Smooth muscle cell (in vitro differentiated cells): Measurements from ENCODE around the gene NFE2L3. TPM values are rescaled to one million over a fixed set of nuclear protein-coding genes. Genes with fewer than 3 reads are reported as not detected.

ENCODE experiments used
- DNase-seq: peaks from one replicate; lab custom pipeline; 2025; ENCODE audit not compliant: unreplicated experiment; lab: John Stamatoyannopoulos, UW
- H2AFZ ChIP-seq: fragments of 200-600 bp; sonication (generic); 2 replicates; pipeline ENCODE4 v1.6.0; 2016; ENCODE audit warnings: antibody characterized with exemption, low read depth, mild to moderate bottlenecking
- H3F3A ChIP-seq: fragments of 200-600 bp; sonication (generic); 2 replicates; pipeline ENCODE4 v1.6.0; 2017; ENCODE audit warnings: antibody characterized with exemption, low read depth
- H3K27ac ChIP-seq: fragments of 200-600 bp; sonication (generic); 2 replicates; pipeline ENCODE4 v1.5.1; 2016; ENCODE audit warnings: low read depth, mild to moderate bottlenecking
- H3K27me3 ChIP-seq: fragments of 200-600 bp; sonication (generic); 2 replicates; pipeline ENCODE4 v1.6.1; 2016; ENCODE audit warnings: low read depth, mild to moderate bottlenecking
- H3K36me3 ChIP-seq: fragments of 200-600 bp; sonication (generic); 2 replicates; pipeline ENCODE4 v1.5.1; 2016; ENCODE audit warnings: low read depth
- H3K4me1 ChIP-seq: fragments of 200-600 bp; sonication (generic); 2 replicates; pipeline ENCODE4 v1.5.1; 2016; ENCODE audit warnings: low read depth
- H3K4me2 ChIP-seq: fragments of 200-600 bp; sonication (generic); 2 replicates; pipeline ENCODE4 v1.6.0; 2016; ENCODE audit warnings: mild to moderate bottlenecking
- H3K4me3 ChIP-seq: fragments of 200-600 bp; sonication (generic); 2 replicates; pipeline ENCODE4 v1.5.1; 2016; ENCODE audit warnings: mild to moderate bottlenecking
- H3K79me2 ChIP-seq: fragments of 200-600 bp; sonication (generic); 2 replicates; pipeline ENCODE4 v1.6.0; 2016; ENCODE audit warnings: low read depth, mild to moderate bottlenecking
- H3K9ac ChIP-seq: fragments of 200-600 bp; sonication (generic); 2 replicates; pipeline ENCODE4 v1.6.0; 2016; ENCODE audit warnings: low read depth
- H3K9me3 ChIP-seq: fragments of 200-600 bp; sonication (generic); replicated peaks from 2 replicates; pipeline ENCODE4 v1.5.1; 2016; ENCODE audit warnings: low read depth
- H4K20me1 ChIP-seq: fragments of 200-600 bp; sonication (generic); 2 replicates; pipeline ENCODE4 v1.6.0; 2016; ENCODE audit warnings: low read depth
- CTCF ChIP-seq: fragments of 200-600 bp; sonication (generic); IDR thresholded peaks from 2 replicates; pipeline ENCODE4 v1.5.1; 2017; ENCODE audit warnings: borderline replicate concordance, mild to moderate bottlenecking, antibody characterized with exemption; ENCODE audit not compliant: insufficient read depth, poor library complexity, severe bottlenecking
- WGBS: methylation state at CpG from one replicate; pipeline ENCODE4 v1.1.7; 2016; ENCODE audit warnings: low lambda C conversion rate; 5-methylcytosine and 5-hydroxymethylcytosine counted together
- polyA plus RNA-seq: library from polyadenylated mRNA; unstranded; fragments of >200 nt; fragmentation: Nextera tagmentation; extraction: Ambion mirVana; gene quantifications from 2 replicates; pipeline ENCODE4 v1.2.1, GENCODE V29; 2016
- total RNA-seq: library from RNA; depleted of rRNA; stranded (reverse); fragments of >200 nt; gene quantifications from 2 replicates; pipeline ENCODE4 v1.2.3, GENCODE V29; 2014

Gene NFE2L3
- total and polyA plus RNA-seq, 2 experiments from 2014 or later = 2.4 to 5.5 TPM

GRCh38 chr7:26105931-26106330 lies 46.1 kb upstream of the NFE2L3 start:
- Histone ChIP-seq H2AFZ (no peak overlapping the region), H3K4me1 (peaks cover 11% of the 10 kb centered on the region), H3K9me3 (no peaks in the 10 kb centered on the region), H3K36me3 (no peaks in the 10 kb centered on the region), H3K79me2 (no peaks in the 10 kb centered on the region), H3K4me3 (no peak overlapping the region), H3F3A (no peaks in the 10 kb centered on the region), H3K4me2 (no peak overlapping the region), H3K27ac (no peak overlapping the region), H3K27me3 (no peaks in the 10 kb centered on the region), H3K9ac (no peak overlapping the region), H4K20me1 (no peaks in the 10 kb centered on the region)
- WGBS = 93% methylated on average over 11 of the region's 11 CpGs
- TF ChIP-seq CTCF = no peak
- DNase-seq = no peak

GRCh38 chr7:26112203-26112740 lies 39.7 kb upstream of the NFE2L3 start:
- no peaks in the 10 kb centered on the region for H3K27me3 ChIP-seq
- H4K20me1 ChIP-seq = no peaks in the 10 kb centered on the region
- H3K4me1 ChIP-seq = no peaks in the 10 kb centered on the region
- H3K9ac ChIP-seq = no peak overlapping the region
- no peak for DNase-seq
- no peak overlapping the region for H3K4me2 ChIP-seq
- H3K27ac ChIP-seq = no peak overlapping the region
- H3K4me3 ChIP-seq = no peak overlapping the region
- no peaks in the 10 kb centered on the region for H3K79me2 ChIP-seq
- TF ChIP-seq CTCF = no peak
- H3K36me3 ChIP-seq = no peaks in the 10 kb centered on the region
- no peaks in the 10 kb centered on the region for H3F3A ChIP-seq
- H3K9me3 ChIP-seq = no peaks in the 10 kb centered on the region
- no peak overlapping the region for H2AFZ ChIP-seq
- 94% methylated on average over 6 of the region's 6 CpGs for WGBS

- 75% methylated on average over 5 of the region's 5 CpGs for WGBS
- Histone ChIP-seq H4K20me1 (no peaks in the 10 kb centered on the region), H3K4me1 (no peaks in the 10 kb centered on the region), H3F3A (no peaks in the 10 kb centered on the region), H3K9ac (no peak overlapping the region), H3K4me3 (no peak overlapping the region), H3K9me3 (no peaks in the 10 kb centered on the region), H2AFZ (no peak overlapping the region), H3K27me3 (no peaks in the 10 kb centered on the region), H3K36me3 (no peaks in the 10 kb centered on the region), H3K4me2 (no peak overlapping the region), H3K79me2 (no peaks in the 10 kb centered on the region), H3K27ac (no peak overlapping the region)
- DNase-seq = no peak
- no peak for TF ChIP-seq CTCF
These were observed 36.3 kb upstream of the NFE2L3 start for GRCh38 chr7:26115650-26116049.

- no peaks in the 10 kb centered on the region for H3F3A ChIP-seq
- H3K36me3 ChIP-seq = no peaks in the 10 kb centered on the region
- H4K20me1 ChIP-seq = no peaks in the 10 kb centered on the region
- no peak overlapping the region for H3K4me2 ChIP-seq
- no peaks in the 10 kb centered on the region for H3K9me3 ChIP-seq
- H3K4me3 ChIP-seq = no peak overlapping the region
- TF ChIP-seq CTCF = no peak
- no peaks in the 10 kb centered on the region for H3K79me2 ChIP-seq
- no peak for DNase-seq
- no peaks in the 10 kb centered on the region for H3K27me3 ChIP-seq
- WGBS = 80% methylated on average over 7 of the region's 7 CpGs
- no peak overlapping the region for H2AFZ ChIP-seq
- H3K27ac ChIP-seq = no peak overlapping the region
- no peaks in the 10 kb centered on the region for H3K4me1 ChIP-seq
- no peak overlapping the region for H3K9ac ChIP-seq
These were observed 34.7 kb upstream of the NFE2L3 start for GRCh38 chr7:26117142-26117807.
